Hepatocyte (in vitro differentiated cells): ENCODE data around the gene SLX4IP. TPM values are rescaled to one million over a fixed set of nuclear protein-coding genes. Genes with fewer than 3 reads are reported as not detected.

Source experiments
- DNase-seq: peaks from one replicate; pipeline ENCODE4 v3.0.0-alpha.2; 2016; ENCODE audit warnings: low spot score
- H2AFZ ChIP-seq: fragments of 200-600 bp; sonication (generic); 2 replicates; pipeline ENCODE4 v1.6.0; 2016; ENCODE audit warnings: antibody characterized with exemption, mild to moderate bottlenecking
- H3K27ac ChIP-seq: fragments of 200-600 bp; sonication (generic); 2 replicates; pipeline ENCODE4 v1.5.1; 2016; ENCODE audit warnings: mild to moderate bottlenecking
- H3K27me3 ChIP-seq: fragments of 200-600 bp; sonication (generic); 2 replicates; pipeline ENCODE4 v1.6.1; 2016
- H3K36me3 ChIP-seq: fragments of 200-600 bp; sonication (generic); replicated peaks from 2 replicates; pipeline ENCODE4 v1.5.1; 2016; ENCODE audit warnings: low read depth; ENCODE audit not compliant: insufficient read depth
- H3K4me1 ChIP-seq: fragments of 200-600 bp; sonication (generic); 2 replicates; pipeline ENCODE4 v1.5.1; 2016; ENCODE audit warnings: mild to moderate bottlenecking, moderate library complexity; ENCODE audit not compliant: insufficient read depth
- H3K4me2 ChIP-seq: fragments of 200-600 bp; sonication (generic); 2 replicates; pipeline ENCODE4 v1.6.0; 2016
- H3K4me3 ChIP-seq: fragments of 200-600 bp; sonication (generic); 2 replicates; pipeline ENCODE4 v1.5.1; 2016; ENCODE audit warnings: mild to moderate bottlenecking
- H3K79me2 ChIP-seq: fragments of 200-600 bp; sonication (generic); 2 replicates; pipeline ENCODE4 v1.6.0; 2017; ENCODE audit warnings: mild to moderate bottlenecking
- H3K9me2 ChIP-seq: fragments of 200-600 bp; sonication (generic); replicated peaks from 2 replicates; pipeline ENCODE4 v1.6.0; 2017; ENCODE audit warnings: mild to moderate bottlenecking; ENCODE audit not compliant: insufficient read depth
- H3K9me3 ChIP-seq: fragments of 200-600 bp; sonication (generic); 2 replicates; pipeline ENCODE4 v1.5.1; 2016; ENCODE audit warnings: low read depth, mild to moderate bottlenecking
- H4K20me1 ChIP-seq: fragments of 200-600 bp; sonication (generic); 2 replicates; pipeline ENCODE4 v1.6.0; 2016; ENCODE audit warnings: mild to moderate bottlenecking; ENCODE audit not compliant: insufficient read depth, poor library complexity, severe bottlenecking
- EZH2 ChIP-seq: fragments of 200-600 bp; sonication (generic); IDR thresholded peaks from 2 replicates; pipeline ENCODE4 v1.6.1; 2016; ENCODE audit warnings: antibody characterized with exemption, mild to moderate bottlenecking, borderline replicate concordance
- EZH2phosphoT487 ChIP-seq: fragments of 200-600 bp; sonication (generic); IDR thresholded peaks from one replicate; pipeline ENCODE4 v1.6.1; 2018; ENCODE audit warnings: antibody characterized with exemption, mild to moderate bottlenecking, low read depth, moderate library complexity; ENCODE audit not compliant: unreplicated experiment, severe bottlenecking
- WGBS: methylation state at CpG from one replicate; pipeline ENCODE4 v1.1.6; 2016; ENCODE audit warnings: low lambda C conversion rate; ENCODE audit errors: missing lambda C conversion rate; 5-methylcytosine and 5-hydroxymethylcytosine counted together
- polyA plus RNA-seq: library from polyadenylated mRNA; unstranded; fragments of >200 nt; fragmentation: Nextera tagmentation; extraction: Ambion mirVana; gene quantifications from 2 replicates; pipeline ENCODE4 v1.2.1, GENCODE V29; 2016
- total RNA-seq: library from RNA; depleted of rRNA; stranded (reverse); fragments of >200 nt; gene quantifications from 2 replicates; pipeline ENCODE4 v1.2.3, GENCODE V29; 2014
- TF ChIP-seq, protein P1 (sequence below): fragments of 200-600 bp; sonication (generic); IDR thresholded peaks from 2 replicates; pipeline ENCODE4 v1.5.1; 2016; ENCODE audit warnings: antibody characterized with exemption, mild to moderate bottlenecking; ENCODE audit not compliant: poor library complexity

Gene SLX4IP
- total and polyA plus RNA-seq, 2 experiments from 2014 or later = 2.9 to 5.7 TPM

GRCh38 chr20:10647471-10647870, 212.4 kb downstream of the SLX4IP start:
- no peak for TF ChIP-seq EZH2
- TF ChIP-seq, protein P1, sequence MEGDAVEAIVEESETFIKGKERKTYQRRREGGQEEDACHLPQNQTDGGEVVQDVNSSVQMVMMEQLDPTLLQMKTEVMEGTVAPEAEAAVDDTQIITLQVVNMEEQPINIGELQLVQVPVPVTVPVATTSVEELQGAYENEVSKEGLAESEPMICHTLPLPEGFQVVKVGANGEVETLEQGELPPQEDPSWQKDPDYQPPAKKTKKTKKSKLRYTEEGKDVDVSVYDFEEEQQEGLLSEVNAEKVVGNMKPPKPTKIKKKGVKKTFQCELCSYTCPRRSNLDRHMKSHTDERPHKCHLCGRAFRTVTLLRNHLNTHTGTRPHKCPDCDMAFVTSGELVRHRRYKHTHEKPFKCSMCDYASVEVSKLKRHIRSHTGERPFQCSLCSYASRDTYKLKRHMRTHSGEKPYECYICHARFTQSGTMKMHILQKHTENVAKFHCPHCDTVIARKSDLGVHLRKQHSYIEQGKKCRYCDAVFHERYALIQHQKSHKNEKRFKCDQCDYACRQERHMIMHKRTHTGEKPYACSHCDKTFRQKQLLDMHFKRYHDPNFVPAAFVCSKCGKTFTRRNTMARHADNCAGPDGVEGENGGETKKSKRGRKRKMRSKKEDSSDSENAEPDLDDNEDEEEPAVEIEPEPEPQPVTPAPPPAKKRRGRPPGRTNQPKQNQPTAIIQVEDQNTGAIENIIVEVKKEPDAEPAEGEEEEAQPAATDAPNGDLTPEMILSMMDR = peak; percentile 40
- Histone ChIP-seq H3K4me3 (no peak overlapping the region), H3K27me3 (no peaks in the 10 kb centered on the region), H3K9me2 (no peaks in the 10 kb centered on the region), H3K79me2 (peaks cover 8% of the 10 kb centered on the region), H3K27ac (no peak overlapping the region), H3K36me3 (peaks cover 3% of the 10 kb centered on the region), H3K4me1 (peaks cover 14% of the 10 kb centered on the region), H4K20me1 (peaks cover 3% of the 10 kb centered on the region), H3K9me3 (no peaks in the 10 kb centered on the region), H3K4me2 (no peak overlapping the region), H2AFZ (no peak overlapping the region)
- 49% methylated on average over 9 of the region's 9 CpGs for WGBS
- peak; percentile 53 for DNase-seq

GRCh38 chr20:10647909-10648308, 212.8 kb downstream of the SLX4IP start:
- Histone ChIP-seq H3K9me3 (no peaks in the 10 kb centered on the region), H3K36me3 (peaks cover 3% of the 10 kb centered on the region), H3K4me3 (no peak overlapping the region), H3K79me2 (peaks cover 12% of the 10 kb centered on the region), H3K9me2 (no peaks in the 10 kb centered on the region), H3K4me2 (no peak overlapping the region), H3K27me3 (no peaks in the 10 kb centered on the region), H3K4me1 (peaks cover 19% of the 10 kb centered on the region), H4K20me1 (peaks cover 3% of the 10 kb centered on the region), H3K27ac (no peak overlapping the region), H2AFZ (no peak overlapping the region)
- no peak for TF ChIP-seq EZH2phosphoT487
- TF ChIP-seq EZH2 = no peak
- TF ChIP-seq, protein P1 = no peak
- DNase-seq = no peak
- 78% methylated on average over 11 of the region's 11 CpGs for WGBS

GRCh38 chr20:10648651-10649050, 213.5 kb downstream of the SLX4IP start:
- Histone ChIP-seq H3K9me2 (no peaks in the 10 kb centered on the region), H3K27ac (no peak overlapping the region), H3K36me3 (no peaks in the 10 kb centered on the region), H3K4me3 (no peak overlapping the region), H4K20me1 (no peaks in the 10 kb centered on the region), H3K4me1 (peaks cover 24% of the 10 kb centered on the region), H2AFZ (no peak overlapping the region), H3K79me2 (peaks cover 14% of the 10 kb centered on the region), H3K27me3 (no peaks in the 10 kb centered on the region), H3K9me3 (no peaks in the 10 kb centered on the region), H3K4me2 (no peak overlapping the region)
- 75% methylated on average over 8 of the region's 8 CpGs for WGBS
- no peak for DNase-seq
- TF ChIP-seq EZH2 (no peak), EZH2phosphoT487 (no peak)
- TF ChIP-seq, protein P1 = no peak
